ENCODE results near the gene ADAMTSL4. TPM values are rescaled to one million over a fixed set of nuclear protein-coding genes. Genes with fewer than 3 reads are reported as not detected.
"Not testable (repeated sequence)": the region's sequence is repeated elsewhere in the genome, so short reads cannot be mapped to it uniquely, and the experiment has no call there.

The ADAMTSL4 gene
- total RNA-seq, 1 donor from 2014 or later: 2.3 TPM

- peak overlapping the region; percentile 96 for H3K27ac Mint-ChIP-seq (ENCODE audit: unreplicated experiment)
- peak overlapping the region; percentile 91 for H3K4me3 Mint-ChIP-seq (ENCODE audit: unreplicated experiment)
- no peaks in the 10 kb centered on the region for H3K27me3 Mint-ChIP-seq (ENCODE audit: unreplicated experiment)
- peaks cover 57% of the 10 kb centered on the region for H3K36me3 Mint-ChIP-seq (ENCODE audit: unreplicated experiment)
- peaks cover 48% of the 10 kb centered on the region for H3K4me1 Mint-ChIP-seq (ENCODE audit: unreplicated experiment)
- TF ChIP-seq CTCF (IDR thresholded peaks at IDR 0.05): no peak
- no peak for DNase-seq (ENCODE audit: extremely low spot score, unreplicated experiment)
- no peaks in the 10 kb centered on the region for H3K9me3 Mint-ChIP-seq (ENCODE audit: unreplicated experiment)
Measured at GRCh38 chr1:150577557-150578271, 28.5 kb downstream of the ADAMTSL4 start.

GRCh38 chr1:150578272-150579109 is 29.3 kb downstream of the ADAMTSL4 start:
- Mint-ChIP-seq H3K9me3 (ENCODE audit: unreplicated experiment) (no peaks in the 10 kb centered on the region), H3K36me3 (ENCODE audit: unreplicated experiment) (peaks cover 50% of the 10 kb centered on the region), H3K4me3 (ENCODE audit: unreplicated experiment) (peak overlapping the region; percentile 91), H3K27ac (ENCODE audit: unreplicated experiment) (peak overlapping the region; percentile 96), H3K4me1 (ENCODE audit: unreplicated experiment) (peaks cover 42% of the 10 kb centered on the region), H3K27me3 (ENCODE audit: unreplicated experiment) (no peaks in the 10 kb centered on the region)
- no peak for TF ChIP-seq CTCF (IDR thresholded peaks at IDR 0.05)
- no peak for DNase-seq (ENCODE audit: extremely low spot score, unreplicated experiment)

GRCh38 chr1:150579110-150579944 is 30.1 kb downstream of the ADAMTSL4 start, which contains the start of gene MCL1:
Gene MCL1 (minus strand): TSS chr1:150579610. CDS start chr1:150579530, 80 bp downstream.
- Mint-ChIP-seq H3K27me3 (ENCODE audit: unreplicated experiment) (no peaks in the 10 kb centered on the region), H3K4me3 (ENCODE audit: unreplicated experiment) (peak within 1 kb of the TSS; percentile 91), H3K9me3 (ENCODE audit: unreplicated experiment) (no peaks in the 10 kb centered on the region), H3K36me3 (ENCODE audit: unreplicated experiment) (peaks cover 44% of the 10 kb centered on the region), H3K4me1 (ENCODE audit: unreplicated experiment) (peaks cover 34% of the 10 kb centered on the region), H3K27ac (ENCODE audit: unreplicated experiment) (peak within 1 kb of the TSS; percentile 98)
- DNase-seq (ENCODE audit: extremely low spot score, unreplicated experiment): peak; percentile 97
- peak; percentile 8 for TF ChIP-seq CTCF (IDR thresholded peaks at IDR 0.05)

- Mint-ChIP-seq H3K4me3 (ENCODE audit: unreplicated experiment) (peak overlapping the region; percentile 74), H3K4me1 (ENCODE audit: unreplicated experiment) (peaks cover 27% of the 10 kb centered on the region), H3K36me3 (ENCODE audit: unreplicated experiment) (peaks cover 37% of the 10 kb centered on the region), H3K27me3 (ENCODE audit: unreplicated experiment) (no peaks in the 10 kb centered on the region), H3K27ac (ENCODE audit: unreplicated experiment) (peak overlapping the region; percentile 98), H3K9me3 (ENCODE audit: unreplicated experiment) (no peaks in the 10 kb centered on the region)
- DNase-seq (ENCODE audit: extremely low spot score, unreplicated experiment): no peak
- TF ChIP-seq CTCF (IDR thresholded peaks at IDR 0.05): no peak
Measured at GRCh38 chr1:150579945-150580642, 30.9 kb downstream of the ADAMTSL4 start.

DNA sequence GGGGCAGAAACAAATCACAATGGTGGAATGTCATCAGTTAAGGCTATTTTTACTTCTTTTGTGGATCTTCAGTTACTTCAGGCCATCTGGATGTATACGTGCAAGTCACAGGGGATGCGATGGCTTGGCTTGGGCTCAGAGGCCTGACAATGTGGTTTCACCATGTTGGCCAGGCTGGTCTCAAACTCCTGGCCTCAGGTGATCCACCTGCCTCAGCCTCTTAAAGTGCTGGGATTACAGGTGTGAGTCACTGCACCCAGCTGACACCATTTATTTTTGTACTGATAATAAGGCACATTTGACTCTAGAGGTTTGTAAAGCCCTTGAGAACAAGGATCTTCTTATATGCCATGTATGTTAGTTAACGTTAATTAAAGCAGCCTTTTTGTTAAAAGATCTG is 31.8 kb downstream of the ADAMTSL4 start:
- not testable (repeated sequence) for H3K27me3 Mint-ChIP-seq (ENCODE audit: unreplicated experiment); H3K9me3 Mint-ChIP-seq (ENCODE audit: unreplicated experiment); DNase-seq (ENCODE audit: extremely low spot score, unreplicated experiment); H3K4me3 Mint-ChIP-seq (ENCODE audit: unreplicated experiment)
- Mint-ChIP-seq H3K4me1 (ENCODE audit: unreplicated experiment) (peaks cover 18% of the 10 kb centered on the region), H3K27ac (ENCODE audit: unreplicated experiment) (peak overlapping the region; percentile 98), H3K36me3 (ENCODE audit: unreplicated experiment) (peaks cover 32% of the 10 kb centered on the region)

GRCh38 chr1:150581437-150581836 is 32.2 kb downstream of the ADAMTSL4 start:
- Mint-ChIP-seq H3K36me3 (ENCODE audit: unreplicated experiment) (peaks cover 27% of the 10 kb centered on the region), H3K4me1 (ENCODE audit: unreplicated experiment) (peaks cover 15% of the 10 kb centered on the region)
- not testable (repeated sequence) for H3K9me3 Mint-ChIP-seq (ENCODE audit: unreplicated experiment); H3K27ac Mint-ChIP-seq (ENCODE audit: unreplicated experiment); H3K27me3 Mint-ChIP-seq (ENCODE audit: unreplicated experiment); H3K4me3 Mint-ChIP-seq (ENCODE audit: unreplicated experiment); DNase-seq (ENCODE audit: extremely low spot score, unreplicated experiment)

DNA sequence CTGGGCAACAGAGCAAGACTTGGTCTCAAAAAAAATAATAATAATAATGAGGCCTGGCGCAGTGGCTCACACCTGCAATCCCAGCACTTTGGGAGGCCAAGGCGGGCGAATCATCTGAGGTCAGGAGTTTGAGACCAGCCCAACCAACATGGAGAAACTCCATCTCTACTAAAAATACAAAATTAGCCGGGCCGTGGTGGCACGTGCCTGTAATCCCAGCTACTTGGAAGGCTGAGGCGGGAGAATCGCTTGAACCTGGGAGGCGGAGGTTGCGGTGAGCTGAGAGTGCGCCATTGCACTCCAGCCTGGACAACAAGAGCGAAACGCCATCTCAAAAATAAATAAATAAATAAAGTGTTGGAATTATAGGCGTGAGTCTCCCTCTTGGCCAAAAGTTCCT is 32.8 kb downstream of the ADAMTSL4 start:
- H3K4me1 Mint-ChIP-seq (ENCODE audit: unreplicated experiment): peaks cover 15% of the 10 kb centered on the region
- H3K9me3 Mint-ChIP-seq (ENCODE audit: unreplicated experiment); H3K4me3 Mint-ChIP-seq (ENCODE audit: unreplicated experiment); DNase-seq (ENCODE audit: extremely low spot score, unreplicated experiment); H3K27me3 Mint-ChIP-seq (ENCODE audit: unreplicated experiment): not testable (repeated sequence)
- peaks cover 22% of the 10 kb centered on the region for H3K36me3 Mint-ChIP-seq (ENCODE audit: unreplicated experiment)
- peak overlapping the region; percentile 7 for H3K27ac Mint-ChIP-seq (ENCODE audit: unreplicated experiment)

Data from osteocyte (in vitro differentiated cells).